ENCODE measurements around the gene DKK1.
A peak's percentile ranks its signal among the peaks of the same experiment; 100 is the strongest.

DKK1 gene

GRCh38 chr10:52313933-52314821, at the start of gene DKK1:
TSS of gene DKK1 (plus strand) at chr10:52314281. CDS start at chr10:52314435, 154 bp downstream.
- Histone ChIP-seq H3K36me3 (ENCODE audit: control insufficient read depth, insufficient read depth, low read length) (no peaks in the 10 kb centered on the region), H3K27me3 (ENCODE audit: control insufficient read depth, insufficient read depth, low read length) (peaks cover 46% of the 10 kb centered on the region), H3K4me3 (ENCODE audit: low read length) (peak within 1 kb of the TSS; percentile 48; the same call in 1 of the 2 replicates), H3K9me3 (ENCODE audit: control insufficient read depth, insufficient read depth, low read length) (no peaks in the 10 kb centered on the region), H3K4me1 (ENCODE audit: control insufficient read depth, insufficient read depth, low read length) (0 out of 2 replicates have a peak, but pooled peaks cover 4% of the 10 kb centered on the region), H3K27ac (ENCODE audit: low read length) (no peak within 1 kb of the TSS)
- WGBS (ENCODE audit: insufficient coverage, insufficient read length), result no CpG with 5 or more reads among the region's 55 CpGs
- peak; percentile 61 for DNase-seq (ENCODE audit: low read depth, low spot score)

- DNase-seq (ENCODE audit: low read depth, low spot score), result no peak
- WGBS (ENCODE audit: insufficient coverage, insufficient read length), result no CpG with 5 or more reads among the region's 3 CpGs
- no peak overlapping the region for H3K27ac ChIP-seq (ENCODE audit: low read length)
- no peaks in the 10 kb centered on the region for H3K4me1 ChIP-seq (ENCODE audit: control insufficient read depth, insufficient read depth, low read length)
- H3K27me3 ChIP-seq (ENCODE audit: control insufficient read depth, insufficient read depth, low read length), result no peaks in the 10 kb centered on the region
- no peaks in the 10 kb centered on the region for H3K9me3 ChIP-seq (ENCODE audit: control insufficient read depth, insufficient read depth, low read length)
- H3K36me3 ChIP-seq (ENCODE audit: control insufficient read depth, insufficient read depth, low read length), result no peaks in the 10 kb centered on the region
- no peak overlapping the region for H3K4me3 ChIP-seq (ENCODE audit: low read length)
Observed at GRCh38 chr10:52265131-52265926, 48.8 kb upstream of the DKK1 start.

- H3K4me3 ChIP-seq (ENCODE audit: low read length), result no peak overlapping the region
- H3K9me3 ChIP-seq (ENCODE audit: control insufficient read depth, insufficient read depth, low read length), result no peaks in the 10 kb centered on the region
- H3K4me1 ChIP-seq (ENCODE audit: control insufficient read depth, insufficient read depth, low read length), result no peaks in the 10 kb centered on the region
- H3K36me3 ChIP-seq (ENCODE audit: control insufficient read depth, insufficient read depth, low read length), result no peaks in the 10 kb centered on the region
- no CpG with 5 or more reads among the region's 1 CpG for WGBS (ENCODE audit: insufficient coverage, insufficient read length)
- no peaks in the 10 kb centered on the region for H3K27me3 ChIP-seq (ENCODE audit: control insufficient read depth, insufficient read depth, low read length)
- no peak for DNase-seq (ENCODE audit: low read depth, low spot score)
- H3K27ac ChIP-seq (ENCODE audit: low read length), result no peak overlapping the region
Observed at GRCh38 chr10:52266858-52267257, 47.2 kb upstream of the DKK1 start.

- no peaks in the 10 kb centered on the region for H3K27me3 ChIP-seq (ENCODE audit: control insufficient read depth, insufficient read depth, low read length)
- H3K9me3 ChIP-seq (ENCODE audit: control insufficient read depth, insufficient read depth, low read length), result no peaks in the 10 kb centered on the region
- H3K4me1 ChIP-seq (ENCODE audit: control insufficient read depth, insufficient read depth, low read length), result no peaks in the 10 kb centered on the region
- no peak overlapping the region for H3K4me3 ChIP-seq (ENCODE audit: low read length)
- H3K27ac ChIP-seq (ENCODE audit: low read length), result no peak overlapping the region
- DNase-seq (ENCODE audit: low read depth, low spot score), result no peak
- no peaks in the 10 kb centered on the region for H3K36me3 ChIP-seq (ENCODE audit: control insufficient read depth, insufficient read depth, low read length)
- no CpG with 5 or more reads among the region's 2 CpGs for WGBS (ENCODE audit: insufficient coverage, insufficient read length)
Observed at GRCh38 chr10:52268790-52269189, 45.3 kb upstream of the DKK1 start.

- Histone ChIP-seq H3K9me3 (ENCODE audit: control insufficient read depth, insufficient read depth, low read length) (no peaks in the 10 kb centered on the region), H3K27ac (ENCODE audit: low read length) (no peak overlapping the region), H3K27me3 (ENCODE audit: control insufficient read depth, insufficient read depth, low read length) (no peaks in the 10 kb centered on the region), H3K4me3 (ENCODE audit: low read length) (no peak overlapping the region), H3K4me1 (ENCODE audit: control insufficient read depth, insufficient read depth, low read length) (no peaks in the 10 kb centered on the region), H3K36me3 (ENCODE audit: control insufficient read depth, insufficient read depth, low read length) (no peaks in the 10 kb centered on the region)
- no CpG with 5 or more reads among the region's 4 CpGs for WGBS (ENCODE audit: insufficient coverage, insufficient read length)
- no peak for DNase-seq (ENCODE audit: low read depth, low spot score)
Observed at GRCh38 chr10:52269233-52269632, 44.8 kb upstream of the DKK1 start.

GRCh38 chr10:52276163-52276562, 37.9 kb upstream of the DKK1 start:
- no peaks in the 10 kb centered on the region for H3K4me1 ChIP-seq (ENCODE audit: control insufficient read depth, insufficient read depth, low read length)
- H3K27me3 ChIP-seq (ENCODE audit: control insufficient read depth, insufficient read depth, low read length), result no peaks in the 10 kb centered on the region
- H3K27ac ChIP-seq (ENCODE audit: low read length), result no peak overlapping the region
- DNase-seq (ENCODE audit: low read depth, low spot score), result no peak
- no peak overlapping the region for H3K4me3 ChIP-seq (ENCODE audit: low read length)
- H3K36me3 ChIP-seq (ENCODE audit: control insufficient read depth, insufficient read depth, low read length), result no peaks in the 10 kb centered on the region
- no peaks in the 10 kb centered on the region for H3K9me3 ChIP-seq (ENCODE audit: control insufficient read depth, insufficient read depth, low read length)
- WGBS (ENCODE audit: insufficient coverage, insufficient read length), result no CpG with 5 or more reads among the region's 2 CpGs

- H3K4me3 ChIP-seq (ENCODE audit: low read length), result no peak overlapping the region
- no peaks in the 10 kb centered on the region for H3K36me3 ChIP-seq (ENCODE audit: control insufficient read depth, insufficient read depth, low read length)
- WGBS (ENCODE audit: insufficient coverage, insufficient read length), result no CpG with 5 or more reads among the region's 1 CpG
- no peak for DNase-seq (ENCODE audit: low read depth, low spot score)
- H3K9me3 ChIP-seq (ENCODE audit: control insufficient read depth, insufficient read depth, low read length), result no peaks in the 10 kb centered on the region
- H3K4me1 ChIP-seq (ENCODE audit: control insufficient read depth, insufficient read depth, low read length), result no peaks in the 10 kb centered on the region
- no peak overlapping the region for H3K27ac ChIP-seq (ENCODE audit: low read length)
- no peaks in the 10 kb centered on the region for H3K27me3 ChIP-seq (ENCODE audit: control insufficient read depth, insufficient read depth, low read length)
Observed at GRCh38 chr10:52276986-52277385, 37.1 kb upstream of the DKK1 start.

GRCh38 chr10:52279546-52279945, 34.5 kb upstream of the DKK1 start:
- H3K4me3 ChIP-seq (ENCODE audit: low read length), result no peak overlapping the region
- no peak overlapping the region for H3K27ac ChIP-seq (ENCODE audit: low read length)
- H3K9me3 ChIP-seq (ENCODE audit: control insufficient read depth, insufficient read depth, low read length), result no peaks in the 10 kb centered on the region
- no peak for DNase-seq (ENCODE audit: low read depth, low spot score)
- H3K27me3 ChIP-seq (ENCODE audit: control insufficient read depth, insufficient read depth, low read length), result no peaks in the 10 kb centered on the region
- no peaks in the 10 kb centered on the region for H3K36me3 ChIP-seq (ENCODE audit: control insufficient read depth, insufficient read depth, low read length)
- H3K4me1 ChIP-seq (ENCODE audit: control insufficient read depth, insufficient read depth, low read length), result no peaks in the 10 kb centered on the region
- no CpG with 5 or more reads among the region's 3 CpGs for WGBS (ENCODE audit: insufficient coverage, insufficient read length)

GRCh38 chr10:52280051-52280450, 34.0 kb upstream of the DKK1 start:
- WGBS (ENCODE audit: insufficient coverage, insufficient read length), result no CpG with 5 or more reads among the region's 1 CpG

GRCh38 chr10:52283174-52283573, 30.9 kb upstream of the DKK1 start:
- Histone ChIP-seq H3K27ac (ENCODE audit: low read length) (no peak overlapping the region), H3K9me3 (ENCODE audit: control insufficient read depth, insufficient read depth, low read length) (no peaks in the 10 kb centered on the region), H3K36me3 (ENCODE audit: control insufficient read depth, insufficient read depth, low read length) (no peaks in the 10 kb centered on the region), H3K27me3 (ENCODE audit: control insufficient read depth, insufficient read depth, low read length) (no peaks in the 10 kb centered on the region), H3K4me1 (ENCODE audit: control insufficient read depth, insufficient read depth, low read length) (no peaks in the 10 kb centered on the region), H3K4me3 (ENCODE audit: low read length) (no peak overlapping the region)
- no peak for DNase-seq (ENCODE audit: low read depth, low spot score)
- WGBS (ENCODE audit: insufficient coverage, insufficient read length), result no CpG with 5 or more reads among the region's 2 CpGs

More at GRCh38 chr10:52280051-52280450, 34.0 kb upstream of the DKK1 start:
- Histone ChIP-seq H3K4me3 (ENCODE audit: low read length) (no peak overlapping the region), H3K4me1 (ENCODE audit: control insufficient read depth, insufficient read depth, low read length) (no peaks in the 10 kb centered on the region), H3K27ac (ENCODE audit: low read length) (no peak overlapping the region), H3K36me3 (ENCODE audit: control insufficient read depth, insufficient read depth, low read length) (no peaks in the 10 kb centered on the region), H3K27me3 (ENCODE audit: control insufficient read depth, insufficient read depth, low read length) (no peaks in the 10 kb centered on the region), H3K9me3 (ENCODE audit: control insufficient read depth, insufficient read depth, low read length) (no peaks in the 10 kb centered on the region)
- DNase-seq (ENCODE audit: low read depth, low spot score), result no peak
